Endothelial cell (in vitro differentiated cells): ENCODE measurements around the gene WWC2. TPM values are rescaled to one million over a fixed set of nuclear protein-coding genes. Genes with fewer than 3 reads are reported as not detected.

Experiments
- total RNA-seq: library from RNA; stranded (reverse); fragmentation: NEBNext Ultra II Directional; extraction: Animal tissue kit (Norgen Biotek cat#: 25700); gene quantifications from one replicate; pipeline ENCODE4 v1.2.1, GENCODE V29; 2021; ENCODE audit not compliant: unreplicated experiment

WWC2 gene
- total RNA-seq, 1 donor from 2014 or later: 32.0 TPM

Other genes starting within 250 kb of the WWC2 start
- gene DCTD, start 181.9 kb upstream of the WWC2 start, total RNA-seq: 115 TPM
- not detected for gene CLDN22, start 221.0 kb downstream of the WWC2 start, total RNA-seq
- gene CLDN24, start 223.2 kb downstream of the WWC2 start, total RNA-seq: not detected